Measurements from ENCODE around the gene WBP2NL.

The WBP2NL gene

DNA sequence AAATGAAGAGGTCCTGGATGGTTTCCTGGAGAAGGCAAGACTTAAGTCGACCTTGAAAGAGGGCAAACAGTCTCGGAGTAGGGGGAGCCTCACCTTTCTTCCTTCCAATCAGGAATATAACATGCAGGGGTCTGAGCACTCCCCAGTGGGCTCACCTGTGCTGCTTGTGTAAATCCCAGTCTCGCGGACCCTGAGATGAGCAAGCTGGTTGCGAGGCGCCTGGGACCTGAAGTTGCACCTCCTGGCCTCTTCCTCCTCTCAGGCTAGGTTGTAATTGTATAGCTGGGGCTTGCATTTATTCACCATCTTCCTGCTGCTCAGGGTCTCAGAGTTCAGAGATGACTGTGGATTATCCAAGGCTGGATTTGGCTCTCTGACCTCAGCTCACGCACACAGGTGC is 7.5 kb upstream of the WBP2NL start:
- H3K4me3 ChIP-seq (ENCODE audit: low read depth, low read length), result no peak overlapping the region
- TF ChIP-seq, protein P1, sequence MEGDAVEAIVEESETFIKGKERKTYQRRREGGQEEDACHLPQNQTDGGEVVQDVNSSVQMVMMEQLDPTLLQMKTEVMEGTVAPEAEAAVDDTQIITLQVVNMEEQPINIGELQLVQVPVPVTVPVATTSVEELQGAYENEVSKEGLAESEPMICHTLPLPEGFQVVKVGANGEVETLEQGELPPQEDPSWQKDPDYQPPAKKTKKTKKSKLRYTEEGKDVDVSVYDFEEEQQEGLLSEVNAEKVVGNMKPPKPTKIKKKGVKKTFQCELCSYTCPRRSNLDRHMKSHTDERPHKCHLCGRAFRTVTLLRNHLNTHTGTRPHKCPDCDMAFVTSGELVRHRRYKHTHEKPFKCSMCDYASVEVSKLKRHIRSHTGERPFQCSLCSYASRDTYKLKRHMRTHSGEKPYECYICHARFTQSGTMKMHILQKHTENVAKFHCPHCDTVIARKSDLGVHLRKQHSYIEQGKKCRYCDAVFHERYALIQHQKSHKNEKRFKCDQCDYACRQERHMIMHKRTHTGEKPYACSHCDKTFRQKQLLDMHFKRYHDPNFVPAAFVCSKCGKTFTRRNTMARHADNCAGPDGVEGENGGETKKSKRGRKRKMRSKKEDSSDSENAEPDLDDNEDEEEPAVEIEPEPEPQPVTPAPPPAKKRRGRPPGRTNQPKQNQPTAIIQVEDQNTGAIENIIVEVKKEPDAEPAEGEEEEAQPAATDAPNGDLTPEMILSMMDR (IDR thresholded peaks at IDR 0.05; ENCODE audit: low read depth, low read length, missing control alignments), result no peak
- in situ Hi-C loops (cut with HindIII; ENCODE audit: low sequenced_read_pairs), result no loop called here
- DNase-seq (ENCODE audit: low read depth), result no peak

- DNase-seq (ENCODE audit: low read depth), result no peak
- H3K4me3 ChIP-seq (ENCODE audit: low read depth, low read length), result no peak overlapping the region
- TF ChIP-seq, protein P1 (IDR thresholded peaks at IDR 0.05; ENCODE audit: low read depth, low read length, missing control alignments), result no peak
- in situ Hi-C loops (cut with HindIII; ENCODE audit: low sequenced_read_pairs), result no loop called here
Observed at GRCh38 chr22:41992496-41992895, 6.1 kb upstream of the WBP2NL start.

DNA sequence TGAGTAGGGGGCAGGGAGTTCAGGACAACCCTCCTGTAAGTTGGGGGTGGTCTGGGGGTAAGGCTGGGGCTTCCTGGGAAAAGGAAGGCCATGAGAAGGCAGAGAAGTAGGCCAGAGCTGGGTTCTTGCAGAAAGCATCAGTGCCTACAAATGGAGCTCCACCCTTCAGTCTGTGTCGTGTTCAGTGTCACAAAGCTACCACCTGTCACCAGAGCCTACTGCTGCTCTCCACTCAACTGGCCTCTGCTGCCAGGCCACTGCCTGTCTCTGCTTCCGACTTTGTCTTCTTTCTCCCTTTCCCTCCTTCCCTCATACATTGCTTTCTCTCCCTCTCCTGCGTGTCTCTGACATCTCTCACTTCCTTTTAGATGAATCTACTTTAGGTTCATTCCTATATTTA is 3.4 kb upstream of the WBP2NL start:
- no peak for DNase-seq (ENCODE audit: low read depth)
- TF ChIP-seq, protein P1 (IDR thresholded peaks at IDR 0.05; ENCODE audit: low read depth, low read length, missing control alignments), result no peak
- H3K4me3 ChIP-seq (ENCODE audit: low read depth, low read length), result no peak overlapping the region
- in situ Hi-C loops (cut with HindIII; ENCODE audit: low sequenced_read_pairs), result no loop called here

GRCh38 chr22:41996826-41997225 is 1.8 kb upstream of the WBP2NL start:
- TF ChIP-seq, protein P1 (IDR thresholded peaks at IDR 0.05; ENCODE audit: low read depth, low read length, missing control alignments), result no peak
- H3K4me3 ChIP-seq (ENCODE audit: low read depth, low read length), result no peak overlapping the region
- DNase-seq (ENCODE audit: low read depth), result no peak
- in situ Hi-C loops (cut with HindIII; ENCODE audit: low sequenced_read_pairs), result no loop called here

GRCh38 chr22:42000466-42000865 is 1.9 kb downstream of the WBP2NL start:
- in situ Hi-C loops (cut with HindIII; ENCODE audit: low sequenced_read_pairs), result no loop called here
- H3K4me3 ChIP-seq (ENCODE audit: low read depth, low read length), result no peak overlapping the region
- TF ChIP-seq, protein P1 (IDR thresholded peaks at IDR 0.05; ENCODE audit: low read depth, low read length, missing control alignments), result no peak
- no peak for DNase-seq (ENCODE audit: low read depth)

- in situ Hi-C loops (cut with HindIII; ENCODE audit: low sequenced_read_pairs), result no loop called here
- TF ChIP-seq, protein P1 (IDR thresholded peaks at IDR 0.05; ENCODE audit: low read depth, low read length, missing control alignments), result no peak
- no peak overlapping the region for H3K4me3 ChIP-seq (ENCODE audit: low read depth, low read length)
- DNase-seq (ENCODE audit: low read depth), result no peak
Observed at GRCh38 chr22:42001121-42001520, 2.5 kb downstream of the WBP2NL start.

DNA sequence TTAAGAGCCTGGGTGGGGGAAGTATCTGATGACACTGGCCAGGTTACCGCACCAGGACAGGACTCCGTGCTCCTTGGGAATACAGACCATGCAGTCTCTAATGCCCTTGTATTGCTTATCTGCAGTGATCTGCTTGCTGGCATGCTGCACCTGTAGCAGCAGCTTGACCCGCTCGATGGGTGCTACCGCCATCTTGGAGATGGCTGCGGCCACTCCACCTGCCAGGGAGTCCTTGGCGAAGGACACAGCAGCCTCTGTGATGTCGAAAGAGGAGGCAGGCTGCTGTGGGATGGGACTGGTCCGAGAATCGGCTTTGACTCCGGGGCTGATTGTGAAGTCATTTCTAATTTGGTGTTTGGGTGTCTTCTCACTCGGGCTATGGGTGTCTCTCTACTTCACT is 3.1 kb downstream of the WBP2NL start:
- in situ Hi-C loops (cut with HindIII; ENCODE audit: low sequenced_read_pairs), result no loop called here
- no peak overlapping the region for H3K4me3 ChIP-seq (ENCODE audit: low read depth, low read length)
- TF ChIP-seq, protein P1 (IDR thresholded peaks at IDR 0.05; ENCODE audit: low read depth, low read length, missing control alignments), result no peak
- DNase-seq (ENCODE audit: low read depth), result no peak

Measured in astrocyte of the cerebellum (primary cell).